ENCODE data around the gene CDKAL1.

The CDKAL1 gene

DNA sequence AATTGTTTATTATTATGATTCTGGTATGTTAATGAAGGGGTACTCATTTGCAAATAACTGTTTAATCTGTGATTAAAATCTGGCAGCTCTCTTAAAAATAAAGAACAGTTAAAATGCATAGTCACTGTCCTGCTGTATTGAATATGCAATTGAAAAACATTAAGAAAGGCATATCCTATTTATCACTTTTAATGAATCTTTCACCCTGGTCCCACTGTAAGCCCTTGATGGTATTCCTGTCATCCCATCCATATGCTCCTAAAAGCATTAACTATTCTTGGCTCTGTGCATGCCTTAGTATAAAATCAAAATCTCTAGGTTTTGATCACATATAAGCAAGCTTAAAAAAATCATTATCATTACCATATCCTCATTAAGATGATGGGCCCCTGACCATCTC is 648.3 kb downstream of the CDKAL1 start:
- DNase-seq (ENCODE audit: low read depth, low spot score): no peak
- TF ChIP-seq, protein P1, sequence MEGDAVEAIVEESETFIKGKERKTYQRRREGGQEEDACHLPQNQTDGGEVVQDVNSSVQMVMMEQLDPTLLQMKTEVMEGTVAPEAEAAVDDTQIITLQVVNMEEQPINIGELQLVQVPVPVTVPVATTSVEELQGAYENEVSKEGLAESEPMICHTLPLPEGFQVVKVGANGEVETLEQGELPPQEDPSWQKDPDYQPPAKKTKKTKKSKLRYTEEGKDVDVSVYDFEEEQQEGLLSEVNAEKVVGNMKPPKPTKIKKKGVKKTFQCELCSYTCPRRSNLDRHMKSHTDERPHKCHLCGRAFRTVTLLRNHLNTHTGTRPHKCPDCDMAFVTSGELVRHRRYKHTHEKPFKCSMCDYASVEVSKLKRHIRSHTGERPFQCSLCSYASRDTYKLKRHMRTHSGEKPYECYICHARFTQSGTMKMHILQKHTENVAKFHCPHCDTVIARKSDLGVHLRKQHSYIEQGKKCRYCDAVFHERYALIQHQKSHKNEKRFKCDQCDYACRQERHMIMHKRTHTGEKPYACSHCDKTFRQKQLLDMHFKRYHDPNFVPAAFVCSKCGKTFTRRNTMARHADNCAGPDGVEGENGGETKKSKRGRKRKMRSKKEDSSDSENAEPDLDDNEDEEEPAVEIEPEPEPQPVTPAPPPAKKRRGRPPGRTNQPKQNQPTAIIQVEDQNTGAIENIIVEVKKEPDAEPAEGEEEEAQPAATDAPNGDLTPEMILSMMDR (IDR thresholded peaks at IDR 0.05; ENCODE audit: insufficient read depth, low read length, missing control alignments): no peak
- POLR2A ChIA-PET: no interaction called here
- CTCF ChIA-PET: interaction anchor here (0.8 to 1.8 kb wide), 2 partner anchors 18 to 38 kb away, joined by 3 to 5 read pairs; no protein-coding TSS in a partner anchor
- H3K4me3 ChIP-seq (ENCODE audit: low read depth, low read length): no peak overlapping the region

DNA sequence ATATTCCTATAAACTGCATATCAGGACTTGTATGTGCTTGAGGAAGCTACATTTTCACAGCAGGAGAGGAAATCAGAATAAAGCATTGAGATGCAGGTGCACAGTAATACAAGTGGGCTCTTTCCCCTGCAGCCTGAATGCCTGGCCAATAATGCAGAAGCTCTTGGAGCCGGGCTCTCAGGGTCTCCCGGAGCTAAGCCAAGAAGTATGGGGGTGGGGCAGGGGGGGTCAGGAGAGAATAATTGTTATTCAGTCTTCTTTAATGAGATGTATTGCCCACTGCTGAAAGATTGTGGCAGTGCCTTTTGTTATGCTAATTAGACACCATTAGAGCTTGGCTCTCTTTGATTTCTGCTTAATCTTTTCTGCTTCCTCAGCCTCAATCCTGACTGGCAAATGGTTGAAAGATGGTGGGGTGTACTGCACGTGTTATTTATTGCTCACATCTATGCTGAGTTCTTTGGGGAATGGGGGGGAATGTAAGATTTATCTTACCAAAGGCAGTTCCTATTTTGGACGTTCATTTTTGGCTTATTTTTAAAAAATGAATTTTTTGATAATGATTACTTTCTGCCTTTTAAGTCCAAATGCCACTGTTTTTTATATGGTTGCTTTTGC is 651.7 kb downstream of the CDKAL1 start:
- CTCF ChIA-PET: no interaction called here
- POLR2A ChIA-PET: interaction anchor here (1.3 kb wide), 1 partner anchor 402 kb away, joined by 4 read pairs; no protein-coding TSS in a partner anchor
- TF ChIP-seq, protein P1 (IDR thresholded peaks at IDR 0.05; ENCODE audit: insufficient read depth, low read length, missing control alignments): no peak
- H3K4me3 ChIP-seq (ENCODE audit: low read depth, low read length): no peak overlapping the region
- DNase-seq (ENCODE audit: low read depth, low spot score): no peak

DNA sequence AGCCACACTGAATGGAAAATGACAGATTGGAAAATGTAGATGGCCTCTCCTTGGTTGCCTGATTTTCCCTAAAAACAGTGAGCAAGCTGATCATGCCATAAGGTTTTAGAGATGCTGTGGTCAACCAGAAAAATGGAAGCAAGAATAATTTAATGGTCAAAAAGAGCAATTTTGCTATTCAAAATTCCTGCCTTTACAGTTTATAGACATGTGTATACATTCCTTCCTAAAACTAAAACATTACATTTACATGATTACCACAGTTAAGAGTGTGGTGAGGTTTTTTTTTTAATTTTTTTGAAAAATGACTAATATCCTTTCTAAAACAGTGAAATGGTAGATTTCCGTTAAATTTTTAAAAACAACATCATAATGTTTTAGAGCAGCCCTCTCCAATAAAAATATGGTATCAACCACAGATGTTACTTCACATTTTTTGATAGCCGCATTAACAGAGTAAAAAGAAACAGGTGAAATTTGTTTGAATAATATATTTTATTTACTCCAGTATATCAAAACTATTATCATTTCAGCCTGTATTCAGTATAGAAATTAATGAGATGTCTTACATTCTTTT is 652.3 kb downstream of the CDKAL1 start:
- no peak overlapping the region for H3K4me3 ChIP-seq (ENCODE audit: low read depth, low read length)
- TF ChIP-seq, protein P1 (IDR thresholded peaks at IDR 0.05; ENCODE audit: insufficient read depth, low read length, missing control alignments): no peak
- POLR2A ChIA-PET: interaction anchor here (1.3 kb wide), 1 partner anchor 402 kb away, joined by 4 read pairs; no protein-coding TSS in a partner anchor
- peak; percentile 33 for DNase-seq (ENCODE audit: low read depth, low spot score)
- CTCF ChIA-PET: no interaction called here

DNA sequence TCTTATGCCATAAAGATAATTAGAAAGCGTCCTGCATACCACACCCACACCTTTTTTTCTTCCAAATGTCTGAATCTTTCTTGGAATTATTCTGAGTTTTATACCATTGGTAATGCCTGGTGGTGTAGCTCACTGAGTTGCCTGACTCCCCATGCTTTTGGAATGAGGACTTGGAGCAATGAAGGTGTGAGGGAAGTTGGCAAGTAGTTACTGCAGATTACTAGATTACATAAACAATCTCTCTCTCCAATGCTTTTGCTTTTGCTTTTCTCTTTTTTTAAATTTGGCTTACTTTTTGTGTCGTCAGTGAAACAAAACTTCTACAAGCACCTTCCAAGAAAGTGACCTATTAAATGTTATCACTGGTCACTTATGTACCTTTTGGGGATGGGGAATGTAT is 653.2 kb downstream of the CDKAL1 start:
- CTCF ChIA-PET: no interaction called here
- no peak for DNase-seq (ENCODE audit: low read depth, low spot score)

DNA sequence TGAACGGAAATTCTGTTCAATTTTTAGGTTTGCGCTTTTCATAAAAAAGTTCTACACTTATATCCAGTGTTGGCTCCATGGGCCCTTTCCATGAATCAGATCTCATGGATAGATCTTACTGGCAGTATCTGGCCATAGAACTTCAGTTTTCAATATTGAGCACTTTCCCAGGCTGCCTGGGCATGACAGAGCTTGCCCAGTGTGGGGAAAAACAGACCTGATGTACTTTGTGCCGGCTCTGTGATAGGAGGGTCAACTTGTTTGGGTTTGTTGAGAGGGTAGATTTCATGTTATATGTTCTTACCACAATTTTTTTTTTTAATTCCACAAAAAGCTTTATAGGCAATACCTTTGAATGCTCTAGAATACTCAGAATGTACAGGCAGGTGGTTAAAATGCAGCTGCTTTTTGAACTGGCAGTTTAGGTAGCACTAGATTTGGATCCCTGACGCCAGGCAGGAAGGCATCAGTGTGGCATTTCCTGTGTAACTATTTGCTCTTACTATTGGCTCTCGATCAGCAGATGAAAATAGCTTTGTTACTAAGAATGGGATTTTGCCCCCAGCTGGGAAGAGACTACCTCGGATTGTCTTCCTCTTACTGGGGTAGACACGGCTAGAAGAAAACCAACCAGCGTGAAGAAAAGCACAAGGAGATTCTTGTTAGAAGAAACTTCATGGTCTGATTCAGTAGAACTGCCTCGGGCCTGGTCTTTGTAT is 654.4 kb downstream of the CDKAL1 start:
- ChIA-PET CTCF (no interaction called here), POLR2A (no interaction called here)
- DNase-seq (ENCODE audit: low read depth, low spot score): no peak
- no peak overlapping the region for H3K4me3 ChIP-seq (ENCODE audit: low read depth, low read length)
- TF ChIP-seq, protein P1 (IDR thresholded peaks at IDR 0.05; ENCODE audit: insufficient read depth, low read length, missing control alignments): no peak

More for the DNA sequence above, 653.2 kb downstream of the CDKAL1 start:
- POLR2A ChIA-PET: no interaction called here
- H3K4me3 ChIP-seq (ENCODE audit: low read depth, low read length): no peak overlapping the region
- TF ChIP-seq, protein P1 (IDR thresholded peaks at IDR 0.05; ENCODE audit: insufficient read depth, low read length, missing control alignments): no peak

DNA sequence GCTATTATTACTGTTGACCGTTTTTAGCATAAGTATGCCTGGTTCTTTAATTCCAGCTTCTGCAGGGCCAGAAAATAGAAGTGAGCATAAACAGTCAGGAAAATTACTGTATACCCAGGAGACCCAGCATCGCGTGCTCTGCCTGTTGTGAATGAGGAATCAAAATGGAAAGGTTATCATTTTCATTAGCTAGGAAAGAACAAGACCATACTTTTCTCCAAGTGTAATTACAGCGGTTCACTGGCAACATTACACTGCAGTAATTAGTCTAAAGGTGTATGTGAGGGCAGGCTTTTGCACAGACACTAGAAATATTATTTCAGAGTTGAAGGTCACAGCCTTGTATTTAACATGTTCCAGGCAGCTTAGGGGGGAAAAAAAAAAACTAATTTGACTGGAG is 655.5 kb downstream of the CDKAL1 start:
- ChIA-PET POLR2A (no interaction called here), CTCF (interaction anchor here (1.0 kb wide), 1 partner anchor 9 kb away, joined by 3 read pairs; no protein-coding TSS in a partner anchor)
- DNase-seq (ENCODE audit: low read depth, low spot score): no peak
- no peak overlapping the region for H3K4me3 ChIP-seq (ENCODE audit: low read depth, low read length)
- TF ChIP-seq, protein P1 (IDR thresholded peaks at IDR 0.05; ENCODE audit: insufficient read depth, low read length, missing control alignments): no peak
